Activated CD4-positive, alpha-beta T cell treated with anti-CD3 and anti-CD28 coated beads, Interleukin-2, amount 50 U/mL, for 24 hours (primary cell): Measurements from ENCODE around the gene BSG.
"Not testable (repeated sequence)": the region's sequence is repeated elsewhere in the genome, so short reads cannot be mapped to it uniquely, and the experiment has no call there.

Experiments used
- DNase-seq, 2 donors: peaks; one replicate each; pipeline ENCODE4 v3.0.0-alpha.2; 2020; ENCODE audit warnings: low read depth in 1 of 2, low spot score in 1 of 2

BSG gene

GRCh38 chr19:603779-604178 lies 31.4 kb downstream of the BSG start:
- not testable (repeated sequence) for DNase-seq

- no peak for DNase-seq
Measured at GRCh38 chr19:604355-604754, 32.0 kb downstream of the BSG start.

GRCh38 chr19:605061-605971 lies 32.9 kb downstream of the BSG start:
- not testable (repeated sequence) for DNase-seq

- no peak for DNase-seq
Measured at GRCh38 chr19:607301-608154, 35.1 kb downstream of the BSG start.

- no peak for DNase-seq
Measured at GRCh38 chr19:608155-609003, 36.0 kb downstream of the BSG start.

GRCh38 chr19:609004-609346 lies 36.6 kb downstream of the BSG start:
- no peak for DNase-seq

- no peak for DNase-seq
Measured at GRCh38 chr19:610071-610800, 37.8 kb downstream of the BSG start.

GRCh38 chr19:610801-611480 lies 38.5 kb downstream of the BSG start:
- peak in 1 of 2 donors; percentile 36 for DNase-seq

GRCh38 chr19:611481-611868 lies 39.1 kb downstream of the BSG start:
- peak; percentile 33 to 69 for DNase-seq

GRCh38 chr19:612941-613340 lies 40.5 kb downstream of the BSG start:
- no peak for DNase-seq

GRCh38 chr19:613732-614567 lies 41.6 kb downstream of the BSG start:
- DNase-seq = no peak

GRCh38 chr19:615619-616018 lies 43.2 kb downstream of the BSG start:
- no peak for DNase-seq

- no peak for DNase-seq
Measured at GRCh38 chr19:616062-616700, 43.8 kb downstream of the BSG start.

GRCh38 chr19:616747-617526 lies 44.5 kb downstream of the BSG start:
- DNase-seq = no peak

GRCh38 chr19:617551-618246 lies 45.3 kb downstream of the BSG start:
- no peak for DNase-seq

GRCh38 chr19:618247-618619 lies 45.8 kb downstream of the BSG start:
- DNase-seq = no peak

- DNase-seq = no peak
Measured at GRCh38 chr19:618674-619285, 46.4 kb downstream of the BSG start.
